Ishikawa (cell line): ENCODE measurements around the gene IL6.

Experiments
- EGR1 ChIP-seq: IDR thresholded peaks from 2 replicates; pipeline ENCODE4 v1.6.1; 2012
- EP300 ChIP-seq: IDR thresholded peaks from 2 replicates; pipeline ENCODE4 v1.6.1; 2012; ENCODE audit warnings: borderline replicate concordance
- FOXM1 ChIP-seq: IDR thresholded peaks from 2 replicates; pipeline ENCODE4 v1.6.1; 2012; ENCODE audit warnings: low read depth, borderline replicate concordance
- NFIC ChIP-seq: IDR thresholded peaks from 2 replicates; pipeline ENCODE4 v1.6.1; 2012
- RAD21 ChIP-seq: IDR thresholded peaks from 2 replicates; pipeline ENCODE4 v1.6.1; 2012; ENCODE audit warnings: low read depth
- TAF1 ChIP-seq: IDR thresholded peaks from 2 replicates; pipeline ENCODE4 v1.6.1; 2012; ENCODE audit warnings: low read depth, mild to moderate bottlenecking
- TCF12 ChIP-seq: IDR thresholded peaks from 2 replicates; pipeline ENCODE4 v1.6.1; 2012; ENCODE audit warnings: low read depth
- USF1 ChIP-seq: IDR thresholded peaks from 2 replicates; pipeline ENCODE4 v1.6.1; 2012
- YY1 ChIP-seq: IDR thresholded peaks from 2 replicates; pipeline ENCODE4 v1.6.1; 2012; ENCODE audit warnings: low read depth
- ZBTB7A ChIP-seq: IDR thresholded peaks from 2 replicates; pipeline ENCODE4 v1.6.1; 2012; ENCODE audit warnings: low read depth

- TF ChIP-seq TAF1 (peak; percentile 29; the same call in 1 of the 2 replicates), FOXM1 (no peak), TCF12 (peak; percentile 24; the same call in 1 of the 2 replicates), EGR1 (no peak), NFIC (peak; percentile 87), YY1 (no peak), RAD21 (no peak), EP300 (peak; percentile 25; the same call in 1 of the 2 replicates), USF1 (no peak), ZBTB7A (peak; percentile 7; the same call in 1 of the 2 replicates)
Observed at GRCh38 chr7:22726907-22727713, at the start of gene IL6.
